Epithelial cell of proximal tubule (primary cell): ENCODE data around the gene MARK4. TPM values are rescaled to one million over a fixed set of nuclear protein-coding genes. Genes with fewer than 3 reads are reported as not detected.
A peak's percentile ranks its signal among the peaks of the same experiment; 100 is the strongest.

ENCODE experiments used
- DNase-seq: peaks from one replicate; pipeline ENCODE4 v3.0.0-alpha.2; 2011; ENCODE audit warnings: low read depth
- H3K4me3 ChIP-seq: 2 replicates; pipeline ENCODE4 v1.5.1; 2011; ENCODE audit warnings: low read depth, mild to moderate bottlenecking, low read length
- CTCF ChIP-seq: conservative IDR thresholded peaks from 2 replicates; pipeline ENCODE4 v1.5.1; 2012; ENCODE audit warnings: low read depth, mild to moderate bottlenecking, low read length
- total RNA-seq: library from RNA; depleted of rRNA; stranded (reverse); fragments of >200 nt; gene quantifications from 2 replicates; pipeline ENCODE4 v1.2.3, GENCODE V29; 2015

Gene MARK4
- total RNA-seq, 1 donor from 2014 or later: 12.6 TPM

GRCh38 chr19:45336696-45337251 lies 85.7 kb downstream of the MARK4 start:
- TF ChIP-seq CTCF: no peak
- DNase-seq: no peak
- no peak overlapping the region for H3K4me3 ChIP-seq

GRCh38 chr19:45339629-45340028 lies 88.6 kb downstream of the MARK4 start:
- no peak overlapping the region for H3K4me3 ChIP-seq
- DNase-seq: no peak
- no peak for TF ChIP-seq CTCF

- DNase-seq: no peak
- no peak for TF ChIP-seq CTCF
- H3K4me3 ChIP-seq: peak within 1 kb of the TSS; percentile 37
Measured at GRCh38 chr19:45340232-45340898, 89.3 kb downstream of the MARK4 start, which contains the start of gene KLC3. TSS of gene KLC3 (plus strand) at chr19:45340750. CDS start at chr19:45345542, 4,792 bp downstream.

GRCh38 chr19:45340899-45341453 lies 89.9 kb downstream of the MARK4 start:
- no peak for TF ChIP-seq CTCF
- H3K4me3 ChIP-seq: peak overlapping the region; percentile 37
- DNase-seq: no peak

- DNase-seq: no peak
Measured at GRCh38 chr19:45342911-45343310, 91.8 kb downstream of the MARK4 start.

More at GRCh38 chr19:45342911-45343310, 91.8 kb downstream of the MARK4 start:
- H3K4me3 ChIP-seq: no peak overlapping the region
- TF ChIP-seq CTCF: no peak
